Trophoblast cell (in vitro differentiated cells and primary cell): ENCODE data around the gene CILP2. TPM values are rescaled to one million over a fixed set of nuclear protein-coding genes. Genes with fewer than 3 reads are reported as not detected.

ENCODE experiments used
- DNase-seq, 2 donors: peaks; one replicate each; pipeline ENCODE4 v3.0.0-alpha.2; 2016
- H2AFZ ChIP-seq: 2 replicates; pipeline ENCODE4 v1.6.1; 2013; ENCODE audit warnings: low read length, moderate library complexity, mild to moderate bottlenecking; ENCODE audit not compliant: insufficient read depth, poor library complexity
- H2AK5ac ChIP-seq: 2 replicates; pipeline ENCODE4 v1.6.1; 2013; ENCODE audit warnings: mild to moderate bottlenecking, low read length
- H2BK120ac ChIP-seq: 2 replicates; pipeline ENCODE4 v1.6.1; 2013; ENCODE audit warnings: low read length, mild to moderate bottlenecking, moderate library complexity; ENCODE audit not compliant: insufficient read depth, poor library complexity
- H2BK12ac ChIP-seq: 2 replicates; pipeline ENCODE4 v1.6.1; 2013; ENCODE audit warnings: mild to moderate bottlenecking, low read length, moderate library complexity
- H2BK5ac ChIP-seq: 2 replicates; pipeline ENCODE4 v1.6.1; 2013; ENCODE audit warnings: low read length, low read depth, moderate library complexity, mild to moderate bottlenecking; ENCODE audit not compliant: poor library complexity
- H3K14ac ChIP-seq: 2 replicates; pipeline ENCODE4 v1.6.1; 2013; ENCODE audit warnings: mild to moderate bottlenecking, low read length
- H3K18ac ChIP-seq: 2 replicates; pipeline ENCODE4 v1.6.1; 2013; ENCODE audit warnings: mild to moderate bottlenecking, low read length
- H3K23ac ChIP-seq: 2 replicates; pipeline ENCODE4 v1.6.1; 2013; ENCODE audit warnings: low read length
- H3K27ac ChIP-seq: 2 replicates; pipeline ENCODE4 v1.5.1; 2013; ENCODE audit warnings: low read depth, mild to moderate bottlenecking, inconsistent platforms, low read length, moderate library complexity
- H3K27me3 ChIP-seq: 2 replicates; pipeline ENCODE4 v1.6.1; 2013; ENCODE audit warnings: inconsistent platforms, mild to moderate bottlenecking, low read length, moderate library complexity; ENCODE audit not compliant: insufficient read depth
- H3K36me3 ChIP-seq, 2 experiments: 1 replicate in 1 of 2; 2 replicates in 1 of 2; pipeline ENCODE4 v1.6.1; 2013; ENCODE audit warnings: low read length in 2 of 2, mild to moderate bottlenecking in 2 of 2, moderate library complexity in 1 of 2; ENCODE audit not compliant: insufficient read depth in 2 of 2, control insufficient read depth in 1 of 2
- H3K4ac ChIP-seq: 2 replicates; pipeline ENCODE4 v1.6.1; 2013; ENCODE audit warnings: low read depth, mild to moderate bottlenecking, low read length, moderate library complexity
- H3K4me1 ChIP-seq, 2 experiments: 1 replicate in 1 of 2; 2 replicates in 1 of 2; pipeline ENCODE4 v1.6.1; 2013; ENCODE audit warnings: low read length in 2 of 2, mild to moderate bottlenecking in 2 of 2, moderate library complexity in 1 of 2; ENCODE audit not compliant: insufficient read depth in 2 of 2, control insufficient read depth in 1 of 2
- H3K4me2 ChIP-seq: 2 replicates; pipeline ENCODE4 v1.6.1; 2013; ENCODE audit warnings: inconsistent platforms, mild to moderate bottlenecking, low read length, moderate library complexity
- H3K4me3 ChIP-seq: 2 replicates; pipeline ENCODE4 v1.5.1; 2013; ENCODE audit warnings: mild to moderate bottlenecking, low read depth, low read length, inconsistent platforms
- H3K79me1 ChIP-seq: one replicate; pipeline ENCODE4 v1.6.1; 2013; ENCODE audit warnings: low read length
- H3K79me2 ChIP-seq: 2 replicates; pipeline ENCODE4 v1.6.1; 2013; ENCODE audit warnings: low read length, mild to moderate bottlenecking; ENCODE audit not compliant: control insufficient read depth, insufficient read depth, poor library complexity
- H3K9ac ChIP-seq: 2 replicates; pipeline ENCODE4 v1.6.1; 2013; ENCODE audit warnings: mild to moderate bottlenecking, low read length
- H3K9me3 ChIP-seq: 2 replicates; pipeline ENCODE4 v1.6.1; 2013; ENCODE audit warnings: low read depth, mild to moderate bottlenecking, control low read depth, inconsistent platforms, low read length; ENCODE audit not compliant: insufficient read depth
- H4K12ac ChIP-seq: 2 replicates; pipeline ENCODE4 v1.6.1; 2013; ENCODE audit warnings: low read depth, mild to moderate bottlenecking, low read length, moderate library complexity
- H4K8ac ChIP-seq: 2 replicates; pipeline ENCODE4 v1.6.1; 2013; ENCODE audit warnings: low read depth, mild to moderate bottlenecking, low read length, moderate library complexity
- H4K91ac ChIP-seq: one replicate; pipeline ENCODE4 v1.6.1; 2013; ENCODE audit warnings: low read depth, mild to moderate bottlenecking, low read length, moderate library complexity
- WGBS: extraction: QIAGEN DNeasy Blood & Tissue Kit; methylation state at CpG from one replicate; pipeline ENCODE4 v1.1.7; 2013; ENCODE audit warnings: missing lambda C conversion rate; ENCODE audit not compliant: insufficient read length, insufficient coverage; ENCODE audit errors: extremely low coverage; 5-methylcytosine and 5-hydroxymethylcytosine counted together
- polyA plus RNA-seq: library from polyadenylated mRNA; stranded (reverse); fragments of 200-250 nt; gene quantifications from 2 replicates; pipeline ENCODE4 v1.2.3, GENCODE V29; 2013

CILP2 gene, protein sequence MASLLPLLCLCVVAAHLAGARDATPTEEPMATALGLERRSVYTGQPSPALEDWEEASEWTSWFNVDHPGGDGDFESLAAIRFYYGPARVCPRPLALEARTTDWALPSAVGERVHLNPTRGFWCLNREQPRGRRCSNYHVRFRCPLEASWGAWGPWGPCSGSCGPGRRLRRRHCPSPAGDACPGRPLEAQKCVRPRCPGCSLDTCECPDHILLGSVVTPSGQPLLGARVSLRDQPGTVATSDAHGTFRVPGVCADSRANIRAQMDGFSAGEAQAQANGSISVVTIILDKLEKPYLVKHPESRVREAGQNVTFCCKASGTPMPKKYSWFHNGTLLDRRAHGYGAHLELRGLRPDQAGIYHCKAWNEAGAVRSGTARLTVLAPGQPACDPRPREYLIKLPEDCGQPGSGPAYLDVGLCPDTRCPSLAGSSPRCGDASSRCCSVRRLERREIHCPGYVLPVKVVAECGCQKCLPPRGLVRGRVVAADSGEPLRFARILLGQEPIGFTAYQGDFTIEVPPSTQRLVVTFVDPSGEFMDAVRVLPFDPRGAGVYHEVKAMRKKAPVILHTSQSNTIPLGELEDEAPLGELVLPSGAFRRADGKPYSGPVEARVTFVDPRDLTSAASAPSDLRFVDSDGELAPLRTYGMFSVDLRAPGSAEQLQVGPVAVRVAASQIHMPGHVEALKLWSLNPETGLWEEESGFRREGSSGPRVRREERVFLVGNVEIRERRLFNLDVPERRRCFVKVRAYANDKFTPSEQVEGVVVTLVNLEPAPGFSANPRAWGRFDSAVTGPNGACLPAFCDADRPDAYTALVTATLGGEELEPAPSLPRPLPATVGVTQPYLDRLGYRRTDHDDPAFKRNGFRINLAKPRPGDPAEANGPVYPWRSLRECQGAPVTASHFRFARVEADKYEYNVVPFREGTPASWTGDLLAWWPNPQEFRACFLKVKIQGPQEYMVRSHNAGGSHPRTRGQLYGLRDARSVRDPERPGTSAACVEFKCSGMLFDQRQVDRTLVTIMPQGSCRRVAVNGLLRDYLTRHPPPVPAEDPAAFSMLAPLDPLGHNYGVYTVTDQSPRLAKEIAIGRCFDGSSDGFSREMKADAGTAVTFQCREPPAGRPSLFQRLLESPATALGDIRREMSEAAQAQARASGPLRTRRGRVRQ
- polyA plus RNA-seq = 0.52 and 0.56 TPM in 2 replicates

DNA sequence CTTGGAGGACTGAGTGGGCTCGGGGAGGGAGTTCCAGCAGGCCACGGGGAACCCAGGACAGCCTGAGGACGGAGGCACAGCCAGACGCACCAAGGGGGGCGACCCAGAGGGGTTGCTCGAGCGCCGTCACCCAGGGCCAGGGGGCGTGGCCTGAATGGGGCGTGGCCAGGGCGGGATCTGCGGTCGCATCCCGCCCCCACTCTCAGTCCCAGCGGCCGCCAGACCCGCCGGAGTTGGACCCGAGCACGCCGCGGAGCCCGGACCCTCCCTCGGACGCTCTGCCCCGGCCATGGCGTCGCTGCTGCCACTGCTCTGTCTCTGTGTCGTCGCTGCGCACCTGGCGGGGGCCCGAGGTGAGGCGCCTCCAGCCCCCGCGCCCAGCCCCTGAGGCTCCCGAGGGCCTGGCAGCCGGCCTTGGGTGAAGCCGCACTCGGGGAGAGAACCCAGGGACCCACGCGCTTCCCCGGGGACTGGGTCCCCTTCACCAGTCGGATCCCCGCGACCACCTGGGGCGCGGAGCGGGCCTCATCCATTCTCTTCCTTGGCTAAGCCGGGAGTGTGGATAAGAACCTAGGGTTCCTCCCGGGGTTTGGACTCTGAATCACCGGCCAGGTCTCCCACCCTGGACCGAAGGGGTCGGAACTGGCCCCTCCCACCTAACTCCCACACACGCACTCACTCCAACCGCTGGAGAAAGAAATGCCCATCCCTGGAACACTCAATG lies at the start of gene CILP2:
CILP2 (plus strand) TSS at position 205 of the 724 bp plus-strand sequence; CDS start at position 290, 85 bp downstream.
- H3K14ac ChIP-seq = no peak within 1 kb of the TSS
- H3K4me1 ChIP-seq = peaks cover 4 to 10% of the 10 kb centered on the region in 2 experiments
- H3K23ac ChIP-seq = no peak within 1 kb of the TSS
- no peaks in the 10 kb centered on the region for H3K79me2 ChIP-seq
- H3K4me2 ChIP-seq = peak within 1 kb of the TSS; percentile 62
- peaks cover 5% of the 10 kb centered on the region for H3K27me3 ChIP-seq
- H3K18ac ChIP-seq = no peak within 1 kb of the TSS
- H3K79me1 ChIP-seq = no peaks in the 10 kb centered on the region
- H3K4me3 ChIP-seq = peak within 1 kb of the TSS; percentile 43
- peak; percentile 39 to 53 for DNase-seq
- H3K36me3 ChIP-seq = peaks cover 4 to 8% of the 10 kb centered on the region in 2 experiments
- H2AFZ ChIP-seq = peak within 1 kb of the TSS; percentile 11
- no peak within 1 kb of the TSS for H2AK5ac ChIP-seq
- H3K27ac ChIP-seq = no peak within 1 kb of the TSS
- H2BK12ac ChIP-seq = no peak within 1 kb of the TSS
- H4K12ac ChIP-seq = no peak within 1 kb of the TSS
- H2BK5ac ChIP-seq = no peak within 1 kb of the TSS
- no peak within 1 kb of the TSS for H2BK120ac ChIP-seq
- no CpG with 5 or more reads among the region's 56 CpGs for WGBS
- H3K4ac ChIP-seq = no peak within 1 kb of the TSS
- H4K91ac ChIP-seq = no peak within 1 kb of the TSS
- no peak within 1 kb of the TSS for H3K9ac ChIP-seq
- peaks cover 15% of the 10 kb centered on the region for H3K9me3 ChIP-seq
- H4K8ac ChIP-seq = no peak within 1 kb of the TSS

DNA sequence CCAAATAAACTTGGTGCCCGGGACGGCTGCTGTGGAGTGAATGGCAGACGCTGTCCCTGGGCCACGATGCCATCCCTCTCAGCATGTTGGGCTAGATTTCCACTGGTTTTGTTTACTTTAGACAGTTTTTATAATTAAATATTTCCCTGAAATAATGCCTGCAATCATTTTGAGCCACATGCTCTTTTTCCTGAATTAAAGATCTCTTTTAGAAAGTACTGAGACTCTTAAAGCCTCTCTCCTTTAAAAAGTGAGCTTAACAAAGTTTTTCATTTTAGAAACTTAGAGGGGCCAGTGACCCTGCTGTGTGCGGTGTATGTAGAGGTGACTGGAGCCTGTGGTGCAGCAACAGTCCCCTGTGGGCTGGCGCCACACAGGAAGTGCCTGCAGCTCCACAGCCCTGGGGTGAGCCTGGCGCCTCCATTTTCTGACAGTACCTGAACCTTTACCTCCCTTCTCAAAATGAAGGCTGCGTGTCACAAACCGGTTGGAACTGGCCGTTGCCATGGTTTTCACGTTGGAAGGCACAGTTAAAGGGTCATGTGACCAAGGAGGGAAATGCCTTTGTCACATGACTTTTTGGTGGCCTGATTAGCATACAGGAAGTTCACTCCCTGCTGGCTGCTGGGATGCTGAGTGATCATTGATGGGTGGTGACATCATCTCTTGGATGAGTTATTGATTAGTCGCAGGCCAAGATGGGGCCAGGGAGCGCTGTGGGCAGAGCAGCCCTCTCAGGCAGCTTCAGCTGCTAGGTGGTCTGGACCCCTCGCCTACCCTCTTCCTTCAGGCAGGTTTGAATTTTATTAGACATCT lies 49.0 kb upstream of the CILP2 start:
- H3K27me3 ChIP-seq = no peaks in the 10 kb centered on the region
- no peak overlapping the region for H4K8ac ChIP-seq
- peaks cover 32% of the 10 kb centered on the region in 2 experiments for H3K36me3 ChIP-seq
- WGBS = no CpG with 5 or more reads among the region's 14 CpGs
- peaks cover 1% of the 10 kb centered on the region for H3K9me3 ChIP-seq
- no peak overlapping the region for H3K9ac ChIP-seq
- peak overlapping the region; percentile 20 for H3K4ac ChIP-seq
- no peak overlapping the region for H3K4me3 ChIP-seq
- H2AFZ ChIP-seq = peak overlapping the region; percentile 1
- peak overlapping the region; percentile 81 for H3K27ac ChIP-seq
- peaks cover 15% of the 10 kb centered on the region for H3K79me1 ChIP-seq
- H4K12ac ChIP-seq = peak overlapping the region; percentile 16
- peak; percentile 82 to 86 for DNase-seq
- H3K79me2 ChIP-seq = peaks cover 16% of the 10 kb centered on the region
- H3K14ac ChIP-seq = no peak overlapping the region
- peak overlapping the region; percentile 31 for H3K18ac ChIP-seq
- peaks cover 49 to 53% of the 10 kb centered on the region in 2 experiments for H3K4me1 ChIP-seq
- peak overlapping the region; percentile 44 for H2BK12ac ChIP-seq
- peak overlapping the region; percentile 42 for H2BK120ac ChIP-seq
- H2BK5ac ChIP-seq = peak overlapping the region; percentile 42
- H4K91ac ChIP-seq = peak overlapping the region; percentile 50
- no peak overlapping the region for H2AK5ac ChIP-seq
- peak overlapping the region; percentile 30 for H3K4me2 ChIP-seq
- H3K23ac ChIP-seq = no peak overlapping the region

DNA sequence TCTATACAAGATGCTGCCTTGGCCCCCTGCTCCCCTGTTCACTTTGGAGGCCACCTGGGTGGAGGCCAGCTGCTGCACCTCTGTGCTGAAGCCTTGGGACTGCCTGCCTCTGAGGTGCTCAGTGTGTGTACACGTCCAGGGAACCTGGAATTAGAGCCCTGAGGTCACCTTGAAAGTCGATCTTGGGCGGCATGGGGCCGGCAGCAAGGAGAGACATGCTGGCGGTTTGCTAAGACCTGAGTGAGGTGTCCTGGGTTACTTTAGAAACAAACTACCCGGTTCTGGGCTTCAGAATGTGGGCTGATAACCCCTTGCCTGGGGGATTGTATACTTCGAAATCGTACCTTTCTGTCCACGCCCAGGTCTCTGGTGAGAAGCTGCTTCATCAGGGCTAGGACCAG lies 48.3 kb upstream of the CILP2 start:
- Histone ChIP-seq H3K36me3 (peaks cover 39% of the 10 kb centered on the region in 2 experiments), H2BK120ac (peak overlapping the region; percentile 5), H3K27ac (peak overlapping the region; percentile 81), H3K4me2 (peak overlapping the region; percentile 11), H3K14ac (peak overlapping the region; percentile 16), H4K12ac (peak overlapping the region; percentile 34), H2AK5ac (peak overlapping the region; percentile 19), H3K23ac (no peak overlapping the region), H4K91ac (peak overlapping the region; percentile 65), H3K79me2 (peaks cover 16% of the 10 kb centered on the region), H3K9me3 (peaks cover 1% of the 10 kb centered on the region), H3K27me3 (no peaks in the 10 kb centered on the region), H3K4me3 (no peak overlapping the region), H2BK12ac (peak overlapping the region; percentile 0), H2AFZ (no peak overlapping the region), H3K4ac (peak overlapping the region; percentile 1), H4K8ac (no peak overlapping the region), H3K18ac (peak overlapping the region; percentile 19), H3K9ac (no peak overlapping the region), H3K79me1 (peaks cover 15% of the 10 kb centered on the region), H2BK5ac (peak overlapping the region; percentile 5), H3K4me1 (peaks cover 47 to 51% of the 10 kb centered on the region in 2 experiments)
- no CpG with 5 or more reads among the region's 9 CpGs for WGBS
- peak; percentile 96 for DNase-seq
